GM12878 (cell line): ENCODE data around the gene DPM2. TPM values are rescaled to one million over a fixed set of nuclear protein-coding genes. Genes with fewer than 3 reads are reported as not detected.

Experiments
- CHD4 ChIP-seq: fragments of 200-600 bp; sonication (generic); IDR thresholded peaks from 2 replicates; pipeline ENCODE4 v1.6.1; 2016; ENCODE audit warnings: mild to moderate bottlenecking
- HDAC2 ChIP-seq: fragments of 200-600 bp; sonication (generic); IDR thresholded peaks from 2 replicates; pipeline ENCODE4 v1.6.1; 2017
- KLF5 ChIP-seq: fragments of 450-650 bp; IDR thresholded peaks from 2 replicates; pipeline ENCODE4 v1.6.1; 2014; ENCODE audit warnings: mild to moderate bottlenecking; ENCODE audit not compliant: partially characterized antibody
- NFXL1 ChIP-seq: fragments of 450-650 bp; IDR thresholded peaks from 2 replicates; pipeline ENCODE4 v1.6.1; 2017; ENCODE audit warnings: antibody characterized with exemption, mild to moderate bottlenecking, borderline replicate concordance
- SUPT20H ChIP-seq: IDR thresholded peaks from 2 replicates; pipeline ENCODE4 v1.6.1; 2011; ENCODE audit warnings: low read depth, mild to moderate bottlenecking, low read length, moderate library complexity, borderline replicate concordance; ENCODE audit not compliant: control insufficient read depth
- ZNF24 ChIP-seq: fragments of 450-650 bp; IDR thresholded peaks from 2 replicates; pipeline ENCODE4 v1.6.1; 2017; ENCODE audit warnings: antibody characterized with exemption, mild to moderate bottlenecking
- ZNF622 ChIP-seq: fragments of 450-650 bp; IDR thresholded peaks from 2 replicates; pipeline ENCODE4 v1.6.1; 2017; ENCODE audit warnings: mild to moderate bottlenecking, inconsistent platforms
- polyA plus RNA-seq, 11 experiments: library from polyadenylated mRNA; depleted of rRNA in 4 of 11; unstranded in 6 of 11; stranded (reverse) in 5 of 11; fragments of >200 nt; fragmentation: Nextera tagmentation in 4 of 11; fragmentation: Illumina TruSeq in 1 of 11; extraction: Ambion mirVana in 4 of 11; extraction: Trizol in 1 of 11; gene quantifications; 1 replicate in 1 of 11; 2 replicates in 10 of 11; pipeline versions ENCODE4 v1.2.1 to v1.2.3, GENCODE V29; 2011 to 2016; ENCODE audit warnings: inconsistent platforms in 2 of 11, missing spikeins in 2 of 11, low read depth in 1 of 11
- total RNA-seq, 4 experiments: library from RNA; depleted of rRNA in 3 of 4; stranded (reverse); fragments of >200 nt in 3 of 4; fragmentation: Illumina TruSeq in 1 of 4; extraction: Trizol in 1 of 4; gene quantifications; 2 replicates each; pipeline versions ENCODE4 v1.2.1 to v1.2.3, GENCODE V29; 2013 to 2021
- TF ChIP-seq, protein P1 (sequence below): fragments of 450-650 bp; conservative IDR thresholded peaks from 2 replicates; pipeline ENCODE4 v1.6.1; 2017; ENCODE audit warnings: mild to moderate bottlenecking, moderate library complexity
- TF ChIP-seq, protein P2 (sequence below): fragments of 150-350 bp; IDR thresholded peaks from 2 replicates; pipeline ENCODE4 v1.6.1; 2014; ENCODE audit warnings: mild to moderate bottlenecking, low read depth, low read length
- TF ChIP-seq, protein P3 (sequence below): fragments of 450-650 bp; IDR thresholded peaks from 2 replicates; pipeline ENCODE4 v1.6.1; 2017; ENCODE audit warnings: antibody characterized with exemption, mild to moderate bottlenecking, moderate library complexity
- TF ChIP-seq, protein P4 (sequence below): fragments of 450-650 bp; IDR thresholded peaks from 2 replicates; pipeline ENCODE4 v1.6.1; 2017; ENCODE audit warnings: mild to moderate bottlenecking, low read depth, inconsistent platforms; ENCODE audit not compliant: poor library complexity, severe bottlenecking
- TF ChIP-seq, protein P5 (sequence below): IDR thresholded peaks from 2 replicates; pipeline ENCODE4 v1.6.1; 2012; ENCODE audit warnings: improper control_type of control experiment, low read depth, low read length; ENCODE audit not compliant: insufficient replicate concordance
- TF ChIP-seq, protein P6 (sequence below): IDR thresholded peaks from 2 replicates; pipeline ENCODE4 v1.6.1; 2011; ENCODE audit warnings: borderline replicate concordance, low read depth, mild to moderate bottlenecking, moderate library complexity, mixed read lengths, low read length; ENCODE audit not compliant: insufficient read depth; ENCODE audit errors: extremely low read length

Gene DPM2
- total and polyA plus RNA-seq, 10 of the 15 experiments (the other 5 are each of a cell fraction or from before 2014, with no cell fraction given) = 22.7 to 77.9 (median 44.7) TPM

DNA sequence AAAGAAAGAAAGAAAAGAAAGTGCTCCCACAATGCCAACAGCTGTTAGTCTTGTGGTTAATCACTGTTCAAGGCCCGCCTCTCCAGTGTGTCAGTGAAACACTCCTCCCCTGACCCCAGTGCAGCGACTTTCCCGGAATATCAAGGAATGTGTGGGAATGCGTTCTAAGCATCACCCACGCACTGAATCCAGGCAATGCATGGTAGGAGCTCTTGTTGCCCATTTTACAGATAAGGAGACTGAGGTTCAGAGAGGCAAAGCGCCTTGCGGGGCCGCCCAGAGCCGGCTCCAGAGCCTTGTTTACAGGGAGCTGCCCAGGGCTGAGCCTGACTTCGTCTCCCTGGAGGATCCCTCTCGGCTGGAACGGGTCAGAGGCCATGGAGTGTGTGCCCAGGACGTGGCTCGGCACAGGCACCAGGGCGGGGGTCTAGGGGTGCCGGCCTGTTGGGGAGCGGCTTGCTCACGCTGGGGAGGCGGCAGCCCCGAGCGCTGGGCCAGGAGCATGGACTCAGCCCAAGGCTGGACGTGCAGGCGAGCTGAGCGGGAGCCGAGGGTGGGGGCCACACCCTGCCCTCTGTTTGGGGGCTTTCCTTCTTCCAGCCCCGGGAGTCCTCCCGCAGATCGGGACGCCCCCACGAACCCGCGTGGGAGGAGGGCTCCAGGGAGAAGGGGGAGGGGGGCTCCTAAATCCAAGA is 39.1 kb downstream of the DPM2 start (continued):
- TF ChIP-seq, protein P1, sequence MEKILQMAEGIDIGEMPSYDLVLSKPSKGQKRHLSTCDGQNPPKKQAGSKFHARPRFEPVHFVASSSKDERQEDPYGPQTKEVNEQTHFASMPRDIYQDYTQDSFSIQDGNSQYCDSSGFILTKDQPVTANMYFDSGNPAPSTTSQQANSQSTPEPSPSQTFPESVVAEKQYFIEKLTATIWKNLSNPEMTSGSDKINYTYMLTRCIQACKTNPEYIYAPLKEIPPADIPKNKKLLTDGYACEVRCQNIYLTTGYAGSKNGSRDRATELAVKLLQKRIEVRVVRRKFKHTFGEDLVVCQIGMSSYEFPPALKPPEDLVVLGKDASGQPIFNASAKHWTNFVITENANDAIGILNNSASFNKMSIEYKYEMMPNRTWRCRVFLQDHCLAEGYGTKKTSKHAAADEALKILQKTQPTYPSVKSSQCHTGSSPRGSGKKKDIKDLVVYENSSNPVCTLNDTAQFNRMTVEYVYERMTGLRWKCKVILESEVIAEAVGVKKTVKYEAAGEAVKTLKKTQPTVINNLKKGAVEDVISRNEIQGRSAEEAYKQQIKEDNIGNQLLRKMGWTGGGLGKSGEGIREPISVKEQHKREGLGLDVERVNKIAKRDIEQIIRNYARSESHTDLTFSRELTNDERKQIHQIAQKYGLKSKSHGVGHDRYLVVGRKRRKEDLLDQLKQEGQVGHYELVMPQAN = peak; percentile 35
- TF ChIP-seq HDAC2 = no peak
- TF ChIP-seq ZNF622 = no peak
- TF ChIP-seq, protein P2, sequence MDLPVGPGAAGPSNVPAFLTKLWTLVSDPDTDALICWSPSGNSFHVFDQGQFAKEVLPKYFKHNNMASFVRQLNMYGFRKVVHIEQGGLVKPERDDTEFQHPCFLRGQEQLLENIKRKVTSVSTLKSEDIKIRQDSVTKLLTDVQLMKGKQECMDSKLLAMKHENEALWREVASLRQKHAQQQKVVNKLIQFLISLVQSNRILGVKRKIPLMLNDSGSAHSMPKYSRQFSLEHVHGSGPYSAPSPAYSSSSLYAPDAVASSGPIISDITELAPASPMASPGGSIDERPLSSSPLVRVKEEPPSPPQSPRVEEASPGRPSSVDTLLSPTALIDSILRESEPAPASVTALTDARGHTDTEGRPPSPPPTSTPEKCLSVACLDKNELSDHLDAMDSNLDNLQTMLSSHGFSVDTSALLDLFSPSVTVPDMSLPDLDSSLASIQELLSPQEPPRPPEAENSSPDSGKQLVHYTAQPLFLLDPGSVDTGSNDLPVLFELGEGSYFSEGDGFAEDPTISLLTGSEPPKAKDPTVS = no peak
- TF ChIP-seq, protein P3, sequence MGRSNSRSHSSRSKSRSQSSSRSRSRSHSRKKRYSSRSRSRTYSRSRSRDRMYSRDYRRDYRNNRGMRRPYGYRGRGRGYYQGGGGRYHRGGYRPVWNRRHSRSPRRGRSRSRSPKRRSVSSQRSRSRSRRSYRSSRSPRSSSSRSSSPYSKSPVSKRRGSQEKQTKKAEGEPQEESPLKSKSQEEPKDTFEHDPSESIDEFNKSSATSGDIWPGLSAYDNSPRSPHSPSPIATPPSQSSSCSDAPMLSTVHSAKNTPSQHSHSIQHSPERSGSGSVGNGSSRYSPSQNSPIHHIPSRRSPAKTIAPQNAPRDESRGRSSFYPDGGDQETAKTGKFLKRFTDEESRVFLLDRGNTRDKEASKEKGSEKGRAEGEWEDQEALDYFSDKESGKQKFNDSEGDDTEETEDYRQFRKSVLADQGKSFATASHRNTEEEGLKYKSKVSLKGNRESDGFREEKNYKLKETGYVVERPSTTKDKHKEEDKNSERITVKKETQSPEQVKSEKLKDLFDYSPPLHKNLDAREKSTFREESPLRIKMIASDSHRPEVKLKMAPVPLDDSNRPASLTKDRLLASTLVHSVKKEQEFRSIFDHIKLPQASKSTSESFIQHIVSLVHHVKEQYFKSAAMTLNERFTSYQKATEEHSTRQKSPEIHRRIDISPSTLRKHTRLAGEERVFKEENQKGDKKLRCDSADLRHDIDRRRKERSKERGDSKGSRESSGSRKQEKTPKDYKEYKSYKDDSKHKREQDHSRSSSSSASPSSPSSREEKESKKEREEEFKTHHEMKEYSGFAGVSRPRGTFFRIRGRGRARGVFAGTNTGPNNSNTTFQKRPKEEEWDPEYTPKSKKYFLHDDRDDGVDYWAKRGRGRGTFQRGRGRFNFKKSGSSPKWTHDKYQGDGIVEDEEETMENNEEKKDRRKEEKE = no peak
- TF ChIP-seq, protein P4, sequence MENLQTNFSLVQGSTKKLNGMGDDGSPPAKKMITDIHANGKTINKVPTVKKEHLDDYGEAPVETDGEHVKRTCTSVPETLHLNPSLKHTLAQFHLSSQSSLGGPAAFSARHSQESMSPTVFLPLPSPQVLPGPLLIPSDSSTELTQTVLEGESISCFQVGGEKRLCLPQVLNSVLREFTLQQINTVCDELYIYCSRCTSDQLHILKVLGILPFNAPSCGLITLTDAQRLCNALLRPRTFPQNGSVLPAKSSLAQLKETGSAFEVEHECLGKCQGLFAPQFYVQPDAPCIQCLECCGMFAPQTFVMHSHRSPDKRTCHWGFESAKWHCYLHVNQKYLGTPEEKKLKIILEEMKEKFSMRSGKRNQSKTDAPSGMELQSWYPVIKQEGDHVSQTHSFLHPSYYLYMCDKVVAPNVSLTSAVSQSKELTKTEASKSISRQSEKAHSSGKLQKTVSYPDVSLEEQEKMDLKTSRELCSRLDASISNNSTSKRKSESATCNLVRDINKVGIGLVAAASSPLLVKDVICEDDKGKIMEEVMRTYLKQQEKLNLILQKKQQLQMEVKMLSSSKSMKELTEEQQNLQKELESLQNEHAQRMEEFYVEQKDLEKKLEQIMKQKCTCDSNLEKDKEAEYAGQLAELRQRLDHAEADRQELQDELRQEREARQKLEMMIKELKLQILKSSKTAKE = no peak
- no peak for TF ChIP-seq NFXL1
- TF ChIP-seq, protein P5, sequence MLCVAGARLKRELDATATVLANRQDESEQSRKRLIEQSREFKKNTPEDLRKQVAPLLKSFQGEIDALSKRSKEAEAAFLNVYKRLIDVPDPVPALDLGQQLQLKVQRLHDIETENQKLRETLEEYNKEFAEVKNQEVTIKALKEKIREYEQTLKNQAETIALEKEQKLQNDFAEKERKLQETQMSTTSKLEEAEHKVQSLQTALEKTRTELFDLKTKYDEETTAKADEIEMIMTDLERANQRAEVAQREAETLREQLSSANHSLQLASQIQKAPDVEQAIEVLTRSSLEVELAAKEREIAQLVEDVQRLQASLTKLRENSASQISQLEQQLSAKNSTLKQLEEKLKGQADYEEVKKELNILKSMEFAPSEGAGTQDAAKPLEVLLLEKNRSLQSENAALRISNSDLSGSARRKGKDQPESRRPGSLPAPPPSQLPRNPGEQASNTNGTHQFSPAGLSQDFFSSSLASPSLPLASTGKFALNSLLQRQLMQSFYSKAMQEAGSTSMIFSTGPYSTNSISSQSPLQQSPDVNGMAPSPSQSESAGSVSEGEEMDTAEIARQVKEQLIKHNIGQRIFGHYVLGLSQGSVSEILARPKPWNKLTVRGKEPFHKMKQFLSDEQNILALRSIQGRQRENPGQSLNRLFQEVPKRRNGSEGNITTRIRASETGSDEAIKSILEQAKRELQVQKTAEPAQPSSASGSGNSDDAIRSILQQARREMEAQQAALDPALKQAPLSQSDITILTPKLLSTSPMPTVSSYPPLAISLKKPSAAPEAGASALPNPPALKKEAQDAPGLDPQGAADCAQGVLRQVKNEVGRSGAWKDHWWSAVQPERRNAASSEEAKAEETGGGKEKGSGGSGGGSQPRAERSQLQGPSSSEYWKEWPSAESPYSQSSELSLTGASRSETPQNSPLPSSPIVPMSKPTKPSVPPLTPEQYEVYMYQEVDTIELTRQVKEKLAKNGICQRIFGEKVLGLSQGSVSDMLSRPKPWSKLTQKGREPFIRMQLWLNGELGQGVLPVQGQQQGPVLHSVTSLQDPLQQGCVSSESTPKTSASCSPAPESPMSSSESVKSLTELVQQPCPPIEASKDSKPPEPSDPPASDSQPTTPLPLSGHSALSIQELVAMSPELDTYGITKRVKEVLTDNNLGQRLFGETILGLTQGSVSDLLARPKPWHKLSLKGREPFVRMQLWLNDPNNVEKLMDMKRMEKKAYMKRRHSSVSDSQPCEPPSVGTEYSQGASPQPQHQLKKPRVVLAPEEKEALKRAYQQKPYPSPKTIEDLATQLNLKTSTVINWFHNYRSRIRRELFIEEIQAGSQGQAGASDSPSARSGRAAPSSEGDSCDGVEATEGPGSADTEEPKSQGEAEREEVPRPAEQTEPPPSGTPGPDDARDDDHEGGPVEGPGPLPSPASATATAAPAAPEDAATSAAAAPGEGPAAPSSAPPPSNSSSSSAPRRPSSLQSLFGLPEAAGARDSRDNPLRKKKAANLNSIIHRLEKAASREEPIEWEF = no peak
- TF ChIP-seq CHD4 = no peak; the same call in 1 of the 2 replicates
- no peak for TF ChIP-seq SUPT20H
- TF ChIP-seq, protein P6, sequence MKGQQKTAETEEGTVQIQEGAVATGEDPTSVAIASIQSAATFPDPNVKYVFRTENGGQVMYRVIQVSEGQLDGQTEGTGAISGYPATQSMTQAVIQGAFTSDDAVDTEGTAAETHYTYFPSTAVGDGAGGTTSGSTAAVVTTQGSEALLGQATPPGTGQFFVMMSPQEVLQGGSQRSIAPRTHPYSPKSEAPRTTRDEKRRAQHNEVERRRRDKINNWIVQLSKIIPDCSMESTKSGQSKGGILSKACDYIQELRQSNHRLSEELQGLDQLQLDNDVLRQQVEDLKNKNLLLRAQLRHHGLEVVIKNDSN = no peak
- TF ChIP-seq KLF5 = no peak
- no peak for TF ChIP-seq ZNF24
